ENCODE measurements around the gene ATRX. TPM values are rescaled to one million over a fixed set of nuclear protein-coding genes. Genes with fewer than 3 reads are reported as not detected.

The ATRX gene
- polyA plus RNA-seq, 1 of the 3 experiments (the other 2 are of a cell fraction) = 27.6 TPM

DNA sequence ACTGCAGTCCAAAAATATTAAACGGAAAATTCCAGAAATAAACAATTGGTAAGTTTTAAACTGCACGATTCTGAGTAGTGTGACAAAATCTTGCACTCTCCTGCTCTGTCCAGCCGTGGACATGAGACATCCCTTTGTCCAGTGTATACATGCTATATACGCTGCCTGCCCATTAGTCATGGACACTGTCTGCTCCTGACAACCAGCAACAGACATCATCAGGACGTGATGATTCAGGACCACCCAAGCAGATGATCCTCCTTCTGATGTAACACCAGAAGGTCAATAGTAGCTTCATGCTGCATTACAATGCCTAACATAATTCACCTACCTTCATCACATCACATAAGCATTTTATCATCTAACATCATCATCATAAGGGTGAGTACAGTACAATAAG is 36.3 kb downstream of the ATRX start (continued):
- TF ChIP-seq, protein P1, sequence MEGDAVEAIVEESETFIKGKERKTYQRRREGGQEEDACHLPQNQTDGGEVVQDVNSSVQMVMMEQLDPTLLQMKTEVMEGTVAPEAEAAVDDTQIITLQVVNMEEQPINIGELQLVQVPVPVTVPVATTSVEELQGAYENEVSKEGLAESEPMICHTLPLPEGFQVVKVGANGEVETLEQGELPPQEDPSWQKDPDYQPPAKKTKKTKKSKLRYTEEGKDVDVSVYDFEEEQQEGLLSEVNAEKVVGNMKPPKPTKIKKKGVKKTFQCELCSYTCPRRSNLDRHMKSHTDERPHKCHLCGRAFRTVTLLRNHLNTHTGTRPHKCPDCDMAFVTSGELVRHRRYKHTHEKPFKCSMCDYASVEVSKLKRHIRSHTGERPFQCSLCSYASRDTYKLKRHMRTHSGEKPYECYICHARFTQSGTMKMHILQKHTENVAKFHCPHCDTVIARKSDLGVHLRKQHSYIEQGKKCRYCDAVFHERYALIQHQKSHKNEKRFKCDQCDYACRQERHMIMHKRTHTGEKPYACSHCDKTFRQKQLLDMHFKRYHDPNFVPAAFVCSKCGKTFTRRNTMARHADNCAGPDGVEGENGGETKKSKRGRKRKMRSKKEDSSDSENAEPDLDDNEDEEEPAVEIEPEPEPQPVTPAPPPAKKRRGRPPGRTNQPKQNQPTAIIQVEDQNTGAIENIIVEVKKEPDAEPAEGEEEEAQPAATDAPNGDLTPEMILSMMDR (IDR thresholded peaks at IDR 0.05) = no peak

DNA sequence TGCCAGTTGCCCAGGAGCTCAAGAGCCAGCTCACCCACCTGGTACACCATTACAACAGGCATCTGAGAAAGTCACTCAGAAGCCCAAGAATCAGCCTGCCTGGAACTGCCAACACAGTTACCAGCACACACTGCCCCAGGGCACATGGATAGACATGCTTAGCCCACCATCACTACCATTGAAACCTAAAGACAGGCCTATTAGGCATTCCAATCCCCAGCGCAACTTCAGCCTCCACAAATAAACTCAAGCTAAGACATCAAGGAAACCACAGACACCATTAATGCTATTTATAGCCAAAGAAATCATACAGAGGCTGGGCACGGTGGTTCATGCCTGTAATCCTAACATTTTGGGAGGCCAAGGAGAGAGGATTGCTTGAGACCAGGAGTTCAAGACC is 42.3 kb downstream of the ATRX start:
- Histone ChIP-seq H3F3A (replicated peaks; ENCODE audit: insufficient read depth) (peaks cover 3% of the 10 kb centered on the region), H3K9me3 (no peaks in the 10 kb centered on the region), H3K36me3 (replicated peaks in 1 of 2; ENCODE audit: control insufficient read depth in 1 of 2, insufficient read depth in 2 of 2, low read length in 1 of 2) (no peaks in the 10 kb centered on the region), H3K79me2 (ENCODE audit: insufficient read depth) (peaks cover 97% of the 10 kb centered on the region), H3K27ac (ENCODE audit: low read depth in 2 of 2, low read length in 1 of 2) (no peak overlapping the region), H4K20me1 (ENCODE audit: insufficient read depth) (peaks cover 93% of the 10 kb centered on the region), H3K9ac (no peak overlapping the region), H3K4me3 (ENCODE audit: low read depth in 2 of 2, low read length in 1 of 2) (no peak overlapping the region), H3K9me2 (no peaks in the 10 kb centered on the region), H2AFZ (ENCODE audit: low read depth) (no peak overlapping the region), H3K4me1 (ENCODE audit: control insufficient read depth in 1 of 2, insufficient read depth in 2 of 2, low read depth in 1 of 2, low read length in 1 of 2) (peaks cover 0 to 12% of the 10 kb centered on the region in 2 experiments; a peak in 1 of 4 replicates), H3K27me3 (ENCODE audit: insufficient read depth) (no peaks in the 10 kb centered on the region), H3K4me2 (no peak overlapping the region)
- no peak for DNase-seq
- ChIA-PET POLR2A (no interaction called here), CTCF (no interaction called here)
- 94% methylated on average over 2 of the region's 2 CpGs for WGBS (ENCODE audit: low lambda C conversion rate)
- TF ChIP-seq RXRA (IDR thresholded peaks at IDR 0.05; ENCODE audit: borderline replicate concordance, low read depth) (no peak), TAF1 (IDR thresholded peaks at IDR 0.05; ENCODE audit: borderline replicate concordance, low read depth, low read length) (no peak), RCOR1 (IDR thresholded peaks at IDR 0.05; ENCODE audit: low read length) (no peak), GATA2 (CRISPR knock-in tag; IDR thresholded peaks at IDR 0.05) (no peak), EZH2phosphoT487 (IDR thresholded peaks at IDR 0.05; ENCODE audit: borderline replicate concordance, low read depth) (no peak)
- TF ChIP-seq, protein P2, sequence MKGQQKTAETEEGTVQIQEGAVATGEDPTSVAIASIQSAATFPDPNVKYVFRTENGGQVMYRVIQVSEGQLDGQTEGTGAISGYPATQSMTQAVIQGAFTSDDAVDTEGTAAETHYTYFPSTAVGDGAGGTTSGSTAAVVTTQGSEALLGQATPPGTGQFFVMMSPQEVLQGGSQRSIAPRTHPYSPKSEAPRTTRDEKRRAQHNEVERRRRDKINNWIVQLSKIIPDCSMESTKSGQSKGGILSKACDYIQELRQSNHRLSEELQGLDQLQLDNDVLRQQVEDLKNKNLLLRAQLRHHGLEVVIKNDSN (IDR thresholded peaks at IDR 0.05; ENCODE audit: borderline replicate concordance, low read depth) = no peak

DNA sequence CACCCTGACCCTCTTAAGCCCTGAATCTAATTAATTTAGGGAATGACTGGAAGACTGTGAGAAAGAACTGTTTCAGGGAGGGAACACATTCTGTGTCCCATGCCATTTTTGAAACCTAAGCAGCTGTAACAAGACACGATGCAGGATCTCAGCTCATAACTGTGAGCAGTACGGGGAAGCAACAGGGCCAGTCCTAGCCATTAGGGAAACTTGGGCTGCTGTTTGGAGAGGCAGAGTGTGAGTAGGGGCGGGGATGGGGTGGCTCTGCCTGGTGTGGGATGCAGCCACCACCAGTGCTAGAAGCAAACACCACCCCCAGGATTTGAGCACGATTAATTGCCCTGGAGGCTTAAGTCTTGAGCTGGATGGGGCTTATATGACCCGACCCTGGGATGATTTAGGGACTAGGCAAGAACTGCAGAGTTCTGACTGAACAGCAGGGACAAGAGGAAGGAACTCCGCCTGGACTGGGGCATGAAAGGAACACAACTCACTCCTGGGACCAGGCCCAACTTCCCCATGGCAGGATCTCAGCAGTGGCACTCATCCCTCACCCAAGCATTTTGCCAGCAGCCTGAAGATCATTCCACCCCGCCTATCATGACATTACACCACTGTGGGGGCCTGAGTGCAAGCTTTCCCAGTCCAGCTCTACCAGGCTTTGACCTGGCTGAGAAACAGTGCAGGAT is 43.1 kb downstream of the ATRX start:
- 89% methylated on average over 4 of the region's 7 CpGs for WGBS (ENCODE audit: low lambda C conversion rate)
- Histone ChIP-seq H3K27me3 (ENCODE audit: insufficient read depth) (no peaks in the 10 kb centered on the region), H3K9me3 (no peaks in the 10 kb centered on the region), H3K9me2 (no peaks in the 10 kb centered on the region), H3K4me1 (ENCODE audit: control insufficient read depth in 1 of 2, insufficient read depth in 2 of 2, low read depth in 1 of 2, low read length in 1 of 2) (peaks cover 0 to 12% of the 10 kb centered on the region in 2 experiments; a peak in 1 of 4 replicates), H3K4me2 (no peak overlapping the region), H3K9ac (no peak overlapping the region), H3K27ac (ENCODE audit: low read depth in 2 of 2, low read length in 1 of 2) (no peak overlapping the region), H3K4me3 (ENCODE audit: low read depth in 2 of 2, low read length in 1 of 2) (no peak overlapping the region), H4K20me1 (ENCODE audit: insufficient read depth) (peaks cover 97% of the 10 kb centered on the region), H3K36me3 (replicated peaks in 1 of 2; ENCODE audit: control insufficient read depth in 1 of 2, insufficient read depth in 2 of 2, low read length in 1 of 2) (no peaks in the 10 kb centered on the region), H3F3A (replicated peaks; ENCODE audit: insufficient read depth) (peaks cover 3% of the 10 kb centered on the region), H2AFZ (ENCODE audit: low read depth) (no peak overlapping the region), H3K79me2 (ENCODE audit: insufficient read depth) (peaks cover 98% of the 10 kb centered on the region)
- DNase-seq = no peak
- POLR2A ChIA-PET = no interaction called here
- CTCF ChIA-PET = no interaction called here
- TF ChIP-seq, protein P3, sequence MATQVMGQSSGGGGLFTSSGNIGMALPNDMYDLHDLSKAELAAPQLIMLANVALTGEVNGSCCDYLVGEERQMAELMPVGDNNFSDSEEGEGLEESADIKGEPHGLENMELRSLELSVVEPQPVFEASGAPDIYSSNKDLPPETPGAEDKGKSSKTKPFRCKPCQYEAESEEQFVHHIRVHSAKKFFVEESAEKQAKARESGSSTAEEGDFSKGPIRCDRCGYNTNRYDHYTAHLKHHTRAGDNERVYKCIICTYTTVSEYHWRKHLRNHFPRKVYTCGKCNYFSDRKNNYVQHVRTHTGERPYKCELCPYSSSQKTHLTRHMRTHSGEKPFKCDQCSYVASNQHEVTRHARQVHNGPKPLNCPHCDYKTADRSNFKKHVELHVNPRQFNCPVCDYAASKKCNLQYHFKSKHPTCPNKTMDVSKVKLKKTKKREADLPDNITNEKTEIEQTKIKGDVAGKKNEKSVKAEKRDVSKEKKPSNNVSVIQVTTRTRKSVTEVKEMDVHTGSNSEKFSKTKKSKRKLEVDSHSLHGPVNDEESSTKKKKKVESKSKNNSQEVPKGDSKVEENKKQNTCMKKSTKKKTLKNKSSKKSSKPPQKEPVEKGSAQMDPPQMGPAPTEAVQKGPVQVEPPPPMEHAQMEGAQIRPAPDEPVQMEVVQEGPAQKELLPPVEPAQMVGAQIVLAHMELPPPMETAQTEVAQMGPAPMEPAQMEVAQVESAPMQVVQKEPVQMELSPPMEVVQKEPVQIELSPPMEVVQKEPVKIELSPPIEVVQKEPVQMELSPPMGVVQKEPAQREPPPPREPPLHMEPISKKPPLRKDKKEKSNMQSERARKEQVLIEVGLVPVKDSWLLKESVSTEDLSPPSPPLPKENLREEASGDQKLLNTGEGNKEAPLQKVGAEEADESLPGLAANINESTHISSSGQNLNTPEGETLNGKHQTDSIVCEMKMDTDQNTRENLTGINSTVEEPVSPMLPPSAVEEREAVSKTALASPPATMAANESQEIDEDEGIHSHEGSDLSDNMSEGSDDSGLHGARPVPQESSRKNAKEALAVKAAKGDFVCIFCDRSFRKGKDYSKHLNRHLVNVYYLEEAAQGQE (IDR thresholded peaks at IDR 0.05; ENCODE audit: low read depth, low read length) = no peak
- TF ChIP-seq GATA2 (CRISPR knock-in tag; IDR thresholded peaks at IDR 0.05) = no peak
- TF ChIP-seq NRF1 (IDR thresholded peaks at IDR 0.05; ENCODE audit: low read depth, low read length) = no peak
- TF ChIP-seq, protein P4, sequence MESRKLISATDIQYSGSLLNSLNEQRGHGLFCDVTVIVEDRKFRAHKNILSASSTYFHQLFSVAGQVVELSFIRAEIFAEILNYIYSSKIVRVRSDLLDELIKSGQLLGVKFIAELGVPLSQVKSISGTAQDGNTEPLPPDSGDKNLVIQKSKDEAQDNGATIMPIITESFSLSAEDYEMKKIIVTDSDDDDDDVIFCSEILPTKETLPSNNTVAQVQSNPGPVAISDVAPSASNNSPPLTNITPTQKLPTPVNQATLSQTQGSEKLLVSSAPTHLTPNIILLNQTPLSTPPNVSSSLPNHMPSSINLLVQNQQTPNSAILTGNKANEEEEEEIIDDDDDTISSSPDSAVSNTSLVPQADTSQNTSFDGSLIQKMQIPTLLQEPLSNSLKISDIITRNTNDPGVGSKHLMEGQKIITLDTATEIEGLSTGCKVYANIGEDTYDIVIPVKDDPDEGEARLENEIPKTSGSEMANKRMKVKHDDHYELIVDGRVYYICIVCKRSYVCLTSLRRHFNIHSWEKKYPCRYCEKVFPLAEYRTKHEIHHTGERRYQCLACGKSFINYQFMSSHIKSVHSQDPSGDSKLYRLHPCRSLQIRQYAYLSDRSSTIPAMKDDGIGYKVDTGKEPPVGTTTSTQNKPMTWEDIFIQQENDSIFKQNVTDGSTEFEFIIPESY (IDR thresholded peaks at IDR 0.05; ENCODE audit: borderline replicate concordance, low read depth) = no peak

All from SK-N-SH (cell line).